Tibial nerve (tissue), 4 donors: ENCODE data around the gene SCYL3. TPM values are rescaled to one million over a fixed set of nuclear protein-coding genes. Genes with fewer than 3 reads are reported as not detected.
"Not testable (repeated sequence)": the region's sequence is repeated elsewhere in the genome, so short reads cannot be mapped to it uniquely, and the experiment has no call there.

ENCODE experiments used
- DNase-seq, 2 donors: peaks; one replicate each; pipeline ENCODE4 v3.0.0-alpha.2; 2019; ENCODE audit warnings: low spot score in 2 of 2
- H3K27ac ChIP-seq, 4 donors: fragments of 200-600 bp; sonication (generic) in 3 of 4; one replicate each; pipeline ENCODE4 v1.5.1; 2017 to 2019; ENCODE audit warnings: mild to moderate bottlenecking in 1 of 4
- H3K27me3 ChIP-seq, 2 donors: fragments of 200-600 bp; sonication (generic) in 1 of 2; one replicate each; pipeline versions ENCODE4 v1.5.1 to v1.6.0; 2017 to 2019
- H3K36me3 ChIP-seq, 3 donors: fragments of 200-600 bp; sonication (generic); one replicate each; pipeline ENCODE4 v1.5.1; 2018 to 2019
- H3K4me1 ChIP-seq, 4 donors: fragments of 200-600 bp; sonication (generic) in 3 of 4; one replicate each; pipeline ENCODE4 v1.5.1; 2017 to 2019
- H3K4me3 ChIP-seq, 4 donors: fragments of 200-600 bp; sonication (generic) in 3 of 4; one replicate each; pipeline ENCODE4 v1.5.1; 2017 to 2019; ENCODE audit warnings: mild to moderate bottlenecking in 1 of 4, moderate library complexity in 1 of 4
- H3K9me3 ChIP-seq, 4 donors: fragments of 200-600 bp; sonication (generic) in 3 of 4; one replicate each; pipeline ENCODE4 v1.5.1; 2017 to 2019
- EP300 ChIP-seq, 2 donors: sonication (generic); formaldehyde crosslinking; IDR thresholded peaks; one replicate each; pipeline ENCODE4 v1.6.1; 2017; ENCODE audit warnings: antibody characterized with exemption in 2 of 2, mild to moderate bottlenecking in 1 of 2
- POLR2A ChIP-seq, 2 donors: fragments of 450-650 bp; IDR thresholded peaks; one replicate each; pipeline ENCODE4 v1.6.1; 2017; ENCODE audit warnings: antibody characterized with exemption in 2 of 2, mild to moderate bottlenecking in 2 of 2, moderate library complexity in 2 of 2
- WGBS, 2 donors: methylation state at CpG; one replicate each; pipeline ENCODE4 v1.1.5; 2018; 5-methylcytosine and 5-hydroxymethylcytosine counted together
- total RNA-seq, 4 donors: library from RNA; depleted of rRNA; stranded (reverse); fragments of >200 nt; gene quantifications; one replicate each; pipeline ENCODE4 v1.1.0, GENCODE V29; 2016
- TF ChIP-seq, protein P1 (sequence below), 5 experiments: fragments of 200-600 bp in 3 of 5; fragments of 450-650 bp in 2 of 5; sonication (generic) in 3 of 5; IDR thresholded peaks; one replicate each; pipeline ENCODE4 v1.5.1; 2016 to 2019; ENCODE audit warnings: antibody characterized with exemption in 5 of 5, mild to moderate bottlenecking in 3 of 5, moderate library complexity in 2 of 5

SCYL3 gene
- total RNA-seq, 4 donors from 2014 or later, result 9.8 to 15.6 (median 12.6) TPM

DNA sequence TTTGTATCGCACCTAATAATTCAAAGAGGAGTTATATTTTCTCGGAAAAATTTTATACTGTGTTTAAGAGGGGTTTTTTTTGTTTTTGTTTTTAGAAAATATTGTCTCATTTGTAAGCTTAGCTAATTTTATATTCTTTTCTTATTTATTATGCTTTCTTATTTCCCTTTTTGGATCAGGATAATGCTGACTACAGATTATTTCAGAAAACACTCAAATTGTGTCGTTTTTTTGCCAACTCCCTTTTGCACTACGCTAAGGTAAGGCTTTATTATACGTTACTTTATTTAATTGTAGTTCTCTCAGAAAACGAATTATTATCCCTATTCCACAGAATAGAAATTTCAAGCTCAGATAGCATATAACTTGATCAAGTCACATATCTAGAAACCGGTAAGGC lies 72.2 kb downstream of the SCYL3 start:
- H3K9me3 ChIP-seq, result no peaks in the 10 kb centered on the region
- no peaks in the 10 kb centered on the region for H3K4me1 ChIP-seq
- peaks cover 0 to 36% (median 0%) of the 10 kb centered on the region in 3 donors for H3K36me3 ChIP-seq
- H3K27me3 ChIP-seq, result no peaks in the 10 kb centered on the region
- no peak for DNase-seq
- no peak overlapping the region for H3K4me3 ChIP-seq
- 97% methylated on average over 7 of the region's 7 CpGs for WGBS, 2 donors
- H3K27ac ChIP-seq, result no peak overlapping the region
- no peak for TF ChIP-seq EP300 (IDR thresholded peaks at IDR 0.05)
- no peak for TF ChIP-seq POLR2A (IDR thresholded peaks at IDR 0.05)
- TF ChIP-seq, protein P1, sequence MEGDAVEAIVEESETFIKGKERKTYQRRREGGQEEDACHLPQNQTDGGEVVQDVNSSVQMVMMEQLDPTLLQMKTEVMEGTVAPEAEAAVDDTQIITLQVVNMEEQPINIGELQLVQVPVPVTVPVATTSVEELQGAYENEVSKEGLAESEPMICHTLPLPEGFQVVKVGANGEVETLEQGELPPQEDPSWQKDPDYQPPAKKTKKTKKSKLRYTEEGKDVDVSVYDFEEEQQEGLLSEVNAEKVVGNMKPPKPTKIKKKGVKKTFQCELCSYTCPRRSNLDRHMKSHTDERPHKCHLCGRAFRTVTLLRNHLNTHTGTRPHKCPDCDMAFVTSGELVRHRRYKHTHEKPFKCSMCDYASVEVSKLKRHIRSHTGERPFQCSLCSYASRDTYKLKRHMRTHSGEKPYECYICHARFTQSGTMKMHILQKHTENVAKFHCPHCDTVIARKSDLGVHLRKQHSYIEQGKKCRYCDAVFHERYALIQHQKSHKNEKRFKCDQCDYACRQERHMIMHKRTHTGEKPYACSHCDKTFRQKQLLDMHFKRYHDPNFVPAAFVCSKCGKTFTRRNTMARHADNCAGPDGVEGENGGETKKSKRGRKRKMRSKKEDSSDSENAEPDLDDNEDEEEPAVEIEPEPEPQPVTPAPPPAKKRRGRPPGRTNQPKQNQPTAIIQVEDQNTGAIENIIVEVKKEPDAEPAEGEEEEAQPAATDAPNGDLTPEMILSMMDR (IDR thresholded peaks at IDR 0.05), result no peak

DNA sequence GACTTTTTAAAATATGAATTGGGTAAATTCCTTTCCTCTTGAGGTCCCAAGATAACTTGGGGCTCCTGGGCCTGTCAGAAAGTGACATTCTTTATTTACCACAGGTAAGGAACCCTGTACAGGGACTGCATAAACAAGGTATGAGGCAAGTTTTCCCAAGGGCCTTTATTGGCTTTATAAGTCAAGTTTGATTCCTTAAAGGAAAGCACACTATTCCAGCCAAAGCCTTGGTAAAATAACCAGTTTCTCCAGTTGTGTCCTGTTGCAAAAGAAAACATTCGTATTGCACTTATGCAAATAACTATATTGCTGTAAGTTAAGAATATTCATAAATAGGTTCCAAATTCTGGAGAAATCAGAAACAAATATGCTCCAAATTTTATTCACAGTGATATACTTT lies 77.1 kb downstream of the SCYL3 start:
- Histone ChIP-seq H3K27me3 (no peaks in the 10 kb centered on the region), H3K9me3 (no peaks in the 10 kb centered on the region), H3K27ac (no peak overlapping the region), H3K36me3 (peaks cover 0 to 12% (median 0%) of the 10 kb centered on the region in 3 donors), H3K4me3 (no peak overlapping the region), H3K4me1 (no peaks in the 10 kb centered on the region)
- DNase-seq, result no peak
- 94 to 100% methylated on average over 1 of the region's 1 CpG for WGBS, 2 donors
- TF ChIP-seq POLR2A (IDR thresholded peaks at IDR 0.05) (no peak), EP300 (IDR thresholded peaks at IDR 0.05) (no peak)
- TF ChIP-seq, protein P1 (IDR thresholded peaks at IDR 0.05), result no peak

DNA sequence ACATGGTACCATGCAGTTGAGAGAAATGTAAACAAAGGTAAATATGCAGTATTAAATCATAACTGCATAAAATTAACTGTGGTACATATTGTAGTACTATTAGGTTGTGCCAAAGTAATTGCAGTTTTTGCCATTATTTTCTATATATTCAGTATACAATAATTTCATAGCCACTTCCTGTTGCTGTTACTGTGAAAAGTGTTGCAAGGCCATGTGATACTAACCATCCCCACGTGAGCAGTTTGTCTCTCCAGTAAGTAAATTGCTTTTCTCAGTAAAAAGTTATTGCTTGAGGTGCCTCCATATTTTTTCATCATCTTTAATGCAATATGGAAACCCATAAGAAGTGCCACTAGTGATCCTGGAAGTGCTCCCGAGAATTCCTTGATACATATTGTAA lies 79.4 kb downstream of the SCYL3 start:
- H3K4me3 ChIP-seq, result no peak overlapping the region
- H3K4me1 ChIP-seq, result no peaks in the 10 kb centered on the region
- 66 to 68% methylated on average over 2 of the region's 2 CpGs for WGBS, 2 donors
- no peak for DNase-seq
- no peak for TF ChIP-seq POLR2A (IDR thresholded peaks at IDR 0.05)
- TF ChIP-seq, protein P1 (IDR thresholded peaks at IDR 0.05), result no peak
- no peak for TF ChIP-seq EP300 (IDR thresholded peaks at IDR 0.05)
- H3K36me3 ChIP-seq, result peaks cover 0 to 12% (median 0%) of the 10 kb centered on the region in 3 donors
- no peaks in the 10 kb centered on the region for H3K9me3 ChIP-seq
- H3K27me3 ChIP-seq, result no peaks in the 10 kb centered on the region
- no peak overlapping the region for H3K27ac ChIP-seq

DNA sequence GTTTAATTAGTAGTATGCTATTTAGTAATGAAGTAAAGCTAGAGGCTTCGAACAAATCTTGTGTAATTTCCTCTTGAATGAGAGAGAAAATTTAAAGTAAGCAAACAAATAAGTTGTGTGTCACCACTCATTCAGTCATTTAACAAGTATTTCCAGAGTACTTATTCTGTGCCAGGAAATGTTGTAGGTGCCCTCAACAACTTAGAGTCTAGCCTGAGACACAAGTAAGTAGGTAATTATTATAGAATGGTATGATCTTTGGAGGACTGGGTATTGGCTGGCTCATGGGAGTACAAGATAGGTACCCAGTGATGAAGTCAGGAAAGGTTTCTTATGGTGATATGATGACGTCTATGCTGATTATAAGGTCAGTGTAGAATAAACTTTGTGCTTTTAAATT lies 81.6 kb downstream of the SCYL3 start:
- WGBS, 2 donors, result 89 to 90% methylated on average over 2 of the region's 2 CpGs
- TF ChIP-seq POLR2A (IDR thresholded peaks at IDR 0.05), result no peak
- no peak for TF ChIP-seq EP300 (IDR thresholded peaks at IDR 0.05)
- TF ChIP-seq, protein P1 (IDR thresholded peaks at IDR 0.05), result no peak

DNA sequence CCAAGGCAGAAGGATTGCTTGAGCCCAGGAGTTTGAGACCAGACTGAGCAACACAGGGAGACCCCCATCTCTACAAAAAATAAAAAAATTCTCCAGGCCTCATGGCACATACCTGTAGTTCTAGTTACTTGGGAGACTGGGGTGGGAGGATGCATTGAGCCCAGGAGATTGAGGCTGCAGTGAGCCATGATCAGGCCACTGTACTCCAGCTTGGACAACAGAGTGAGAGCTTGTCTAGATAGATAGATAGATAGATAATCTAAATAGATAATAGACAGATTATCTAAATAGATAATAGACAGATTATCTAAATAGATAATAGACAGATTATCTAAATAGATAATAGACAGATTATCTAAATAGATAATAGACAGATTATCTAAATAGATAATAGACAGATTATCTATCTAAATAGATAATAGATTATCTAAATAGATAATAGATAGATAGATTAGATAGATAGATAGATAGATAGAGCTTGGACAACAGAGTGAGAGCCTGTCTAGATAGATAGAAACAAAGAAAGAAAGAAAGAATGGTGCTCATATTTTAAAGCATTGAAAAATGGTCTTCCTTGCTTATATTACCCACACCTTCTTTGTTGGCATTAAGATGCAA lies 82.2 kb downstream of the SCYL3 start:
- H3K36me3 ChIP-seq, H3K4me1 ChIP-seq, H3K9me3 ChIP-seq, H3K4me3 ChIP-seq, H3K27ac ChIP-seq, DNase-seq, H3K27me3 ChIP-seq: not testable (repeated sequence)

More for the DNA sequence above, 81.6 kb downstream of the SCYL3 start:
- H3K4me3 ChIP-seq, result no peak overlapping the region
- no peak overlapping the region for H3K27ac ChIP-seq
- H3K27me3 ChIP-seq, result no peaks in the 10 kb centered on the region
- H3K9me3 ChIP-seq, result no peaks in the 10 kb centered on the region
- DNase-seq, result no peak
- peaks cover 0 to 6% (median 0%) of the 10 kb centered on the region in 4 donors for H3K4me1 ChIP-seq
- H3K36me3 ChIP-seq, result peaks cover 0 to 12% (median 0%) of the 10 kb centered on the region in 3 donors
